Type B pancreatic cell (in vitro differentiated cells): ENCODE data around the gene MIAT. TPM values are rescaled to one million over a fixed set of nuclear protein-coding genes. Genes with fewer than 3 reads are reported as not detected.

Source experiments
- DNase-seq: peaks from one replicate; pipeline ENCODE4 v3.0.0; 2021; ENCODE audit warnings: mixed read lengths; ENCODE audit not compliant: unreplicated experiment; ENCODE audit errors: extremely low spot score
- H3K27ac Mint-ChIP-seq: 2 replicates; pipeline ENCODE4 v1.8.0; 2021; ENCODE audit warnings: mild to moderate bottlenecking, mixed read lengths
- H3K27me3 Mint-ChIP-seq: 2 replicates; pipeline ENCODE4 v1.8.0; 2021; ENCODE audit warnings: mixed read lengths
- H3K36me3 Mint-ChIP-seq: 2 replicates; pipeline ENCODE4 v1.8.0; 2021; ENCODE audit warnings: mixed read lengths
- H3K4me1 Mint-ChIP-seq: one replicate; pipeline ENCODE4 v1.8.0; 2021; ENCODE audit warnings: mixed read lengths; ENCODE audit not compliant: unreplicated experiment
- H3K4me3 Mint-ChIP-seq: 2 replicates; pipeline ENCODE4 v1.8.0; 2021; ENCODE audit warnings: mild to moderate bottlenecking, mixed read lengths
- H3K9me3 Mint-ChIP-seq: 2 replicates; pipeline ENCODE4 v1.8.0; 2021; ENCODE audit warnings: mixed read lengths
- CTCF ChIP-seq: fragments of 200-600 bp; sonication (generic); conservative IDR thresholded peaks from 2 replicates; pipeline ENCODE4 v1.5.0; 2021; ENCODE audit warnings: antibody characterized with exemption, mild to moderate bottlenecking
- total RNA-seq: library from RNA; stranded (reverse); gene quantifications from 2 replicates; pipeline ENCODE4 v1.2.1, GENCODE V29; 2021; ENCODE audit warnings: low replicate concordance

Gene MIAT
- total RNA-seq, 1 donor from 2014 or later: 12.2 TPM

GRCh38 chr22:26634189-26634588 lies 23.2 kb upstream of the MIAT start:
- Mint-ChIP-seq H3K4me1 (no peaks in the 10 kb centered on the region), H3K9me3 (no peaks in the 10 kb centered on the region), H3K36me3 (no peaks in the 10 kb centered on the region), H3K27ac (no peak overlapping the region), H3K4me3 (no peak overlapping the region), H3K27me3 (peaks cover 11% of the 10 kb centered on the region)
- no peak for TF ChIP-seq CTCF
- no peak for DNase-seq

- no peaks in the 10 kb centered on the region for H3K36me3 Mint-ChIP-seq
- H3K27ac Mint-ChIP-seq: no peak overlapping the region
- H3K4me3 Mint-ChIP-seq: no peak overlapping the region
- H3K4me1 Mint-ChIP-seq: no peaks in the 10 kb centered on the region
- DNase-seq: no peak
- H3K9me3 Mint-ChIP-seq: no peaks in the 10 kb centered on the region
- TF ChIP-seq CTCF: no peak
- H3K27me3 Mint-ChIP-seq: peaks cover 15% of the 10 kb centered on the region
Observed at GRCh38 chr22:26635117-26635516, 22.3 kb upstream of the MIAT start.

GRCh38 chr22:26636296-26636695 lies 21.1 kb upstream of the MIAT start:
- Mint-ChIP-seq H3K4me1 (no peaks in the 10 kb centered on the region), H3K9me3 (no peaks in the 10 kb centered on the region), H3K27ac (no peak overlapping the region), H3K27me3 (peaks cover 25% of the 10 kb centered on the region), H3K36me3 (no peaks in the 10 kb centered on the region), H3K4me3 (no peak overlapping the region)
- TF ChIP-seq CTCF: no peak
- no peak for DNase-seq

- peaks cover 48% of the 10 kb centered on the region for H3K27me3 Mint-ChIP-seq
- H3K9me3 Mint-ChIP-seq: no peaks in the 10 kb centered on the region
- H3K27ac Mint-ChIP-seq: no peak overlapping the region
- no peaks in the 10 kb centered on the region for H3K36me3 Mint-ChIP-seq
- DNase-seq: no peak
- peak; percentile 39 for TF ChIP-seq CTCF
- peaks cover 26% of the 10 kb centered on the region for H3K4me1 Mint-ChIP-seq
- no peak overlapping the region for H3K4me3 Mint-ChIP-seq
Observed at GRCh38 chr22:26642465-26643417, 14.6 kb upstream of the MIAT start.

- H3K4me1 Mint-ChIP-seq: peaks cover 28% of the 10 kb centered on the region
- peaks cover 56% of the 10 kb centered on the region for H3K27me3 Mint-ChIP-seq
- no peak for TF ChIP-seq CTCF
- DNase-seq: no peak
- no peaks in the 10 kb centered on the region for H3K36me3 Mint-ChIP-seq
- no peak overlapping the region for H3K4me3 Mint-ChIP-seq
- no peaks in the 10 kb centered on the region for H3K9me3 Mint-ChIP-seq
- H3K27ac Mint-ChIP-seq: no peak overlapping the region
Observed at GRCh38 chr22:26643418-26644100, 13.8 kb upstream of the MIAT start.
